GM18511 (cell line): Measurements from ENCODE around the gene FKBP1B.
"Not testable (repeated sequence)": the region's sequence is repeated elsewhere in the genome, so short reads cannot be mapped to it uniquely, and the experiment has no call there.

Source experiments
- ATAC-seq: cut with Tn5 transposase; IDR thresholded peaks from one replicate; pipeline ENCODE4 v1.9.1; 2021; ENCODE audit warnings: mild to moderate bottlenecking, moderate library complexity; ENCODE audit not compliant: unreplicated experiment

The FKBP1B gene

DNA sequence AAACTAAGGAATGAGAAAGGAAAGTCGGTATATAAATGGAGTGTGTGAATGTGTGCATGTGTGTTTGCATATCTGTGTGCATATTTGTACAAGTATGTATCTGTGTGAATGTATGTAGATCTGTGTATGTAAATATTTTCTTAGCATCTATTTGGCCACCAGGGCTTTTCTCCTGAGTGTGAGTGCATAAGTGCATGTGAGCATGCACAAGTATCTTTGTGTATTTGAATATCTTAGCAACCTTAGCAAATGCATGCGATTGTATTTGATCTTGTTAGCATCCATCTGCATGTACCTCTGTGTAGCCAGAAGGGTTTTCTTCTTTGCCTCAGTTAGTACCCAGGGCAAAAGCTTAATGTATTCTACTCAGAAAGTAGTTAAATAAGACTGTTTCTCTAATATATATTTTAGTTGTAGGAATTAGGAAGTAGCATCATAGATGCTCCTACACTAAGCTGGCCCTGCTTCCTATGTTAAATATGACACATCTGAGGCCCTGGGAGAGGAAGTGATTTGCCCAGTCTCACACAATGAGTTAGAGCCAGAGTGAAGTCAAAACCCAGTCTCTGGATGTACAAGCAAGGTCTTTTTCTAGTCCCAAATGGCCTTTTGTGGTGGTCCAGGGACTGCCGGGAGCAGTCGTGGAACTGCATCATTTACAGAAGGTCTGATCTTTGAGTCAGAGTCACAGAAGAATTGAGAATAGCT is 9.2 kb downstream of the FKBP1B start:
- no peak for ATAC-seq

- ATAC-seq, result no peak
Measured at GRCh38 chr2:24065341-24065740, 15.8 kb downstream of the FKBP1B start.

DNA sequence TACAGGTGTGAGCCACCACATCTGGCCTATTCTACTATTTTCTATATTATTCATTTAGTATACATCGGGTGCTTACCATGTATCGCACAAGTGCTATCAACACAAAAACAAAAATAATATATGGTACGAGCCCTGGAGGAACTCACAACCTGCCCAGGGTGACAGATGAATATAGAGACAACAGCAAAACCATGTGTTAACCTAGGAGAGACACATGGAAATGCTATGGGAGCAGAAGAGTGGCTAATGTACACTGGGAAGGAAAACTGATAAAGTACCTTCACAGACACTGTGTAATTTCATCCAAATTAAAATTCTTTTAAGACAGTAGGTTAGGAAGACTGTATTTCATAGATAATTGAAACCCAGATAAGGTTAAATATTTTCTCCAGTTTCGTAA is 22.7 kb downstream of the FKBP1B start:
- ATAC-seq, result no peak

- no peak for ATAC-seq
Measured at GRCh38 chr2:24073816-24074215, 24.3 kb downstream of the FKBP1B start.

DNA sequence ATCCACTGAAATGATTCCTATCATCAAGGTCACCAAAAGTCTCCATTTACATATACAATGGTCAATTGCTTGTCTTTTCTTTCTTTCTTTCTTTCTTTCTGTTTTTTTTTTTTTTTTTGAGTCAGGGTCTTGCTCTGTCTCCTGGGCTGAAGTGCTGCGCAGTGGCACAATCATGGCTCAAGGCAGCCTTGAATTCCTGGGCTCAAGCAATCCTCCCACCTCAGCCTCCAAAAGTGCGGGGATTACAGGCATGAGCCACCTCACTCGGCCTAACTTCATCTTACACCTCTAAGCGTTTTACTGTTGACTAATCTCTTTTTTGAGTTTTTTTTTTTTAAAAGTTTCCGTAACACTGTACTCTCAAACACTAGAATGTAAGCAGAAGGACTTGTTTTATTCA is 25.7 kb downstream of the FKBP1B start:
- no peak for ATAC-seq

- ATAC-seq, result peak; percentile 95
Measured at GRCh38 chr2:24075915-24076848, 26.6 kb downstream of the FKBP1B start, which contains the start of gene SF3B6. SF3B6 (minus strand) TSS chr2:24076326; CDS start chr2:24076229, 97 bp downstream.

DNA sequence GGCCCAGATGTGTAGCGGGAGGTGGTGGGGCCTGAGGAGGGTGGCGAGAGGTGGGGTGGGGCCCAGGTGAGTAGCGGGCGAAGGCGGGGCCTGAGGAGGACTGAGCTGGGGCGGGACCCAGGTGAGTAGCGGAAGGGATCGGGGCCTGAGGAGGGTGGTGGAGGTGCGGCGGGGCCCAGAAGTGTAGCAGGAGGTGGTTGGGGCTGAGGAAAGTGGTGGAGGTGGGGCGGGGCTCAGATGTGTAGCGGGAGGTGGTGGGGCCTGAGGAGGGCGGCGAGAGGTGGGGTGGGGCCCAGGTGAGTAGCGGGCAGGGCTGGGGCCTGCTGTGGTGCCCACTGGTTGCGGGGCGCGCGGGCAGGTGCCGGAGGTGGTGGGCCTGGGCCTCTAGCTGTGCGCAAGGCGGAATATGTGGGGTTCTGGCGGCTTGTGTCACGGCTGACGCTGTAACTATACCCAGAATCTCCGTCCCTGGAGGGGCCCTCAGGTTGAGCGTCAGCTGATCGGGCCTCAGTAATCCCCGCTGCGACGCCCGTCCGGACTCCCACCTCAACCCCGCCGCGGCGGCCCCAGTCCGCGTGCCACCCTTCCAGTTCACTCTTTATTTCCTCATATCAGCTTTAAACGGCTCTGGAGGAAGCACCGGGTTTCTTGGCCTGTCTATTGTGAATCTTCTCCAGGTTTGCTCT is 27.5 kb downstream of the FKBP1B start:
- ATAC-seq, result peak; percentile 17

DNA sequence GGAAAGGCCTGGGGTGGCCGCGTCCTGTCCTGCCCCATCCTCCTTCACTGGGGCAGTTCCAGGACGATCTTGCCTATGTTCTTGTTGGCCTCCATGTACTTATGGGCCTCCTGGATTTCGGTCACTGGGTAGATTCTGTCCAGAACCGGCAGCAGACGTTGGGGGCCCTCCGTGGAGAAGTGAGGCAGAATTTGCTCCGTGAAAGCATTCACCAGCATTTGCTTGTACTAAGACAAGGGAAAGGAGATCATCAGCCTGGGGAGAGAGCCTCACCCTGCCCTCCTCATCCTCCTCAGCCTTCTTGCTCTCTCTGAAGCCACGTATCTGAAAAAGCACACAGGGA is 28.0 kb downstream of the FKBP1B start:
- no peak for ATAC-seq

DNA sequence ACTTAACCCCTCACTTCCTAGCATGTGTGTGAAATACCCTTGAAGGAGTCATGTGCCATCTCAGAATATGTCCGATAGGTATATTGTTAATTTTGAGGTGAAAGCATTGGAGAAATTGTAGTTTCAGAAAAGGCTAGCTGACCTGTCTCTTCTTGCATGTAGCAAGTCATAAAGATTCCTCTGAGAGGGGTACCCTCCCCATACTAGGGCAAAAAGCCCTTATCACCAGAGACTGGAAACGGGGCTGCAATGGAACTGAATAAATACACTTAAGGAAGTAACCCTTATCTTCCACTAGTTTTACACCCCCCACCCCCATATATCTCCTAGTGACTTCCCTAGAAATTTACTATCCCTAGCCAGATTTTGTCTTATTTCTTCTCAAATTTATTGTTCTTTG is 28.3 kb downstream of the FKBP1B start:
- no peak for ATAC-seq

GRCh38 chr2:24080701-24081100 is 31.2 kb downstream of the FKBP1B start:
- no peak for ATAC-seq

- ATAC-seq, result no peak
Measured at GRCh38 chr2:24082787-24083566, 33.4 kb downstream of the FKBP1B start.

DNA sequence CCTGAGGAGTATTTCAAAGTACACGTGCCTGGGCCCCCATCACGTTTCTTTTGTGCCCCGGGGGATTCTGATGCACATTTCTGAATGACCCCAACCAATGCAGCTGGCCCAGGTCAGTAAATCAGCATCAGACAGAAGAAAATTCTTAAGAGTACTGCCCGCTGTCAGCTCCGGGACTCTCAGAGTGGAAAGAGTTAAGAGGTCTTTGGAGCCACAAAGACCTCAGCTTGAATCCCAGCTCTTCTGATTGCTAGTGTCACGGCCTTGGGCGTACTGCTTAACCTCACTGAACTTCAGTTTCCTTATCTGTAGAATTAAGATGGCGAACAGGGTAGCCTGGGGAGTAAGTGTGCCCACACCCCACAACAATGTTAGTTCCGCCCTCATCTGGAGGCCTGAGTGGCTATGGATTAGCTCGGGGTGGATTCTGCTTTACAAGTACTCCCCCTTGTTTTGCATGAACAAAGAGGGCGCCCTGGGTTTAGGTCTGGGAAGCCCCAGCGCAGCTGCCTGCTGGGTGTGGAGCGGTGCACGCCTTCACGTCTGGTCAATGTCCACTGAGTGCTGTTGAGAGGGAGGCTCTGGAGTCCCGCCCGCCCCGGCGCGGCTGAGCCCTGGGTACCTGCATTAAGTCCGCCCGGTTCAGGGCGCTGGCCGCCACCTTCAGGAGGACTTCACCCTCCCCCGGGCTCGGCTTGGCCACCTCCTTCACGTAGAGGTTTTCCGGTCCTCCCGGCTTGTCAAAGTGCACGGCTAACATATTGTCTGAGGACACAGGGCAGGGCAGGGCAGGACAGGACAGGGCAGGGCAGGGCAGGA is 34.2 kb downstream of the FKBP1B start:
- peak; percentile 82 for ATAC-seq

- peak; percentile 85 for ATAC-seq
Measured at GRCh38 chr2:24084386-24085199, 35.1 kb downstream of the FKBP1B start, which contains the start of gene TP53I3. TP53I3 (minus strand) TSS chr2:24084834; CDS start chr2:24084326, 508 bp downstream.

- no peak for ATAC-seq
Measured at GRCh38 chr2:24085200-24085489, 35.6 kb downstream of the FKBP1B start.

DNA sequence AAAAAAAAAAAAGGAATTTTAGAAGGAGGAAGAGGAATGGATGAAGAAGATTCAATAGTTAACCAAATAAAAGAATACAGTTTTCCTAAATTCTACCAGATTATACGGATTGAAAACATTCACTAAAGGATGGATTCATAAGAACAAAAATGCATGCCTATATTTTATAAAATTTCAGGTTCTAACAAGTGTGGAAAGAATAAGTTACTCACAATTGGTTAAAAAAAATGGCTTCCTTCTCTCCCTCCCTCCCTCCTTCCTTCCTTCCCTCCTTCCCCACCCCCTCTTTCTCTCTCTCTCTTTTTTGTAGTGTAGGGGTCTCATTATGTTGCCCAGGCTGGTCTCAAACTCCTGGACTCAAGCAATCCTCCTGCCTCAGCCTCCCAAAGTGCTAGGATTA is 36.7 kb downstream of the FKBP1B start:
- no peak for ATAC-seq

GRCh38 chr2:24087032-24087431 is 37.5 kb downstream of the FKBP1B start:
- no peak for ATAC-seq

- no peak for ATAC-seq
Measured at GRCh38 chr2:24088821-24089359, 39.3 kb downstream of the FKBP1B start.

DNA sequence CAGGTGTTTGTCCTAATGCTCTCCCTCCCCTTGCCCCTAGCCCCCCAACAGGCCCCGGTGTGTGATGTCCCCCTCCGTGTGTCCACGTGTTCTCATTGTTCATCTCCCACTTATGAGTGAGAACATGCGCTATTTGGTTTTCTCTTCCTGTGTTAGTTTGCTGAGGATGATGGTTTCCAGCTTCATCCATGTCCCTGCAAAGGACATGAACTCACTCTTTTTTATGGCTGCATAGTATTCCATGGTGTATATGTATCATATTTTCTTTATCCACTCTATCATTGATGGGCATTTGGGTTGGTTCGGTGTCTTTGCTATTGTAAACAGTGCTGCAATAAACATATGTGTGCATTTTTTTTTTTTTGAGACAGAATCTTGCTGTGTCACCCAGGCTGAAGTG is 43.7 kb downstream of the FKBP1B start:
- not testable (repeated sequence) for ATAC-seq

DNA sequence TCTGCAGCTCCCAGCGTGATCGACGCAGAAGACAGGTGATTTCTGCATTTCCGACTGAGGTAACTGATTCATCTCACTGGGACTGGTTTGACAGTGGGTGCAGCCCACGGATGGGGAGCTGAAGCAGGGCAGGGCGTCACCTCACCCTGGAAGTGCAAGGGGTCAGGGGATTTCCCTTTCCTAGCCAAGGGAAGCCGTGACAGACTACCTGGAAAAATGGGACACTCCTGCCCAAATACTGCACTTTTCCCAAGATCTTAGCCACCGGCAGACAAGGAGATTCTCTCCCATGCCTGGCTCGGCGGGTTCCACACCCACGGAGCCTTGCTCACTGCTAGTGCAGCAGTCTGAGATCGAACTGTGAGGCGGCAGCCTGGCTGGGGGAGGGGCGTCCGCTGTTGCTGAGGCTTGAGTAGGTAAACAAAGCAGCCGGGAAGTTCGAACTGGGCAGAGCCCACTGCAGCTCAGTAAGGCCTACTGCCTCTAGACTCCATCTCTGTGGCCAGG is 45.7 kb downstream of the FKBP1B start:
- ATAC-seq, result not testable (repeated sequence)
